ENCODE data around the gene LY6G6D.

The LY6G6D gene

DNA sequence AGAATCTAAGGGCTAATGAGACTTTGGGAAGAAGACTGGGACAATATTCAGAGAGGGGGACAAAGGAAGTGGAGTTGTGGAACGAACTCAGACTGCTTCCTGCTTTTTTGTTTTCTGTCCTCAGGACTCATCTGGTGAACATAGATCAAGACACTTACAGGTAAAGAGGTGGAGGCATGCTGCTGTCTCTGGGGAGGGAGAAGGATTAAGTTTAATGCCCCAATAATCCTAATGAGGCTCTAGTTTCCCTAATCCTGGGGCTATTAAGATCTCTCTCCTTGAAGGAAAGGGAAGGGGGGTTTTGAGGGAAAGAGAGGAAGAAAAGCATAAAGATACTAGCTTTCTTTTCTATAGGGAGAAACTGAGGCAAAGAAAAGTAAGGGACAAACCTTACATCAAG is 29.3 kb downstream of the LY6G6D start:
- TF ChIP-seq, protein P1, sequence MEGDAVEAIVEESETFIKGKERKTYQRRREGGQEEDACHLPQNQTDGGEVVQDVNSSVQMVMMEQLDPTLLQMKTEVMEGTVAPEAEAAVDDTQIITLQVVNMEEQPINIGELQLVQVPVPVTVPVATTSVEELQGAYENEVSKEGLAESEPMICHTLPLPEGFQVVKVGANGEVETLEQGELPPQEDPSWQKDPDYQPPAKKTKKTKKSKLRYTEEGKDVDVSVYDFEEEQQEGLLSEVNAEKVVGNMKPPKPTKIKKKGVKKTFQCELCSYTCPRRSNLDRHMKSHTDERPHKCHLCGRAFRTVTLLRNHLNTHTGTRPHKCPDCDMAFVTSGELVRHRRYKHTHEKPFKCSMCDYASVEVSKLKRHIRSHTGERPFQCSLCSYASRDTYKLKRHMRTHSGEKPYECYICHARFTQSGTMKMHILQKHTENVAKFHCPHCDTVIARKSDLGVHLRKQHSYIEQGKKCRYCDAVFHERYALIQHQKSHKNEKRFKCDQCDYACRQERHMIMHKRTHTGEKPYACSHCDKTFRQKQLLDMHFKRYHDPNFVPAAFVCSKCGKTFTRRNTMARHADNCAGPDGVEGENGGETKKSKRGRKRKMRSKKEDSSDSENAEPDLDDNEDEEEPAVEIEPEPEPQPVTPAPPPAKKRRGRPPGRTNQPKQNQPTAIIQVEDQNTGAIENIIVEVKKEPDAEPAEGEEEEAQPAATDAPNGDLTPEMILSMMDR (IDR thresholded peaks at IDR 0.05; ENCODE audit: insufficient read depth, missing control alignments): no peak
- peak; percentile 77 for DNase-seq (ENCODE audit: insufficient read length, low spot score)
- FAIRE-seq: no peak

DNA sequence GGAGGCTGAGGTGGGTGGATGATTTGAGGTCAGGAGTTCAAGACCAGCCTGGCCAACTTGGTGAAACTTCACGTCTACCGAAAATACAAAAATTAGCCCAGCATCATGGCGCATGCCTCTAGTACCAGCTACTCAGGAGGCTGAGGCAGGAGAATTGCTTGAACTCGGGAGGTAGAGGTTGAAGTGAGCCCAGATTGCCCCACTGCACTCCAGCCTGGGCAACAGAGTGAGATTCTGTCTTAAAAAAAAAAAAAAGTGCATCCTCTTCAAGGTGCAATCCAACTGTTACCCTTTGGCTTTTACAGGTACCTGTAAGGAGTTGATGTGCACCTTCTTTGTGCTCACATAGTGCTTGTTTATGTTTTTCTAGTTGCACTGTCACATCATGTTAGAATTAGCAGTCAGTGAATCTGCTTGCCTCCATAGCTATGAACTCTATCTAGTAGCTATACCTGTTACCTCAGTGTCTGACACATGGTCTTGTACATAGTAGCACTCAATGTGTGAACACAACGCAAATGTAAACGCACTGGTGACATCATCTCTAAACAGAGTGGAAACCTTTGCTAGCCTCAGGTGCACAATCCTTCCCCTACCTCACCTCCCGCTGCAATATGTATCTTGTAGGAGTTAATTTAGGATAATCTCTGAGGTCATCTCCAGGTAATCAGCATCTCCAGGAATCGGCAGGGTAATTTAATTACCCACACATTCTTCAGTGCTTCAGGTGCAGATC is 34.3 kb downstream of the LY6G6D start:
- no peak for FAIRE-seq
- TF ChIP-seq, protein P1 (IDR thresholded peaks at IDR 0.05; ENCODE audit: insufficient read depth, missing control alignments): no peak
- no peak for DNase-seq (ENCODE audit: insufficient read length, low spot score)

DNA sequence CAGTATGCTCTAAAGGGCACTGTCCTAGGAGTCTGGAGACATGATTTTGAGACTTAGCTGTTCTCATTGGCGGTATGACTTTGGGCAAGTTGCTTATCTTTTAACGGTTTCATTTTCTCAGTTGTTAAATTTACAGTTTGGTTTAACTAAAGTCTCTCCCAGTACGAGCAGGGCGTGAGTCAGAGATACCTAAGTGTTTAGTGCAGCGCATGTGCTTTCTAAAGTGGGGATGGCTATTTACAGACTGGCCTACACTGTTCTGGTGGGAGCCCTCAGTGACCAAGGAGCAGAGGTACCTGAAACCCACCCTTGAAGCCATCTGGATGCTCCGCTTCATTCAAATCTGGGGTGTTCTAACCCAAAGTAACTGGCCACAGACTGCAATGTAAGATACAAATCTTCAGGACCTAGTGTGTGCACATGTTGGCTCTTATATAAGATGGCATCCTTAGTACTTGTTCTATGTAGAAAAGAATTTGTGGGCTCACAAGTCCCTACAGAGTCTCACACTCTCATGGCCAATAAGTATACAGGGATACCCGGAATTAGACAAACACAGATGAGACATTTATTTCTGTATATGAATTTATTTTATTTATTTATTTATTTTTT is 35.4 kb downstream of the LY6G6D start:
- TF ChIP-seq, protein P1 (IDR thresholded peaks at IDR 0.05; ENCODE audit: insufficient read depth, missing control alignments): no peak
- no peak for FAIRE-seq
- no peak for DNase-seq (ENCODE audit: insufficient read length, low spot score)

- FAIRE-seq (no peak), DNase-seq (ENCODE audit: insufficient read length, low spot score) (no peak)
- TF ChIP-seq, protein P1 (IDR thresholded peaks at IDR 0.05; ENCODE audit: insufficient read depth, missing control alignments): no peak
Measured at GRCh38 chr6:31752739-31753319, 37.7 kb downstream of the LY6G6D start.

GRCh38 chr6:31758281-31758680 is 43.1 kb downstream of the LY6G6D start:
- TF ChIP-seq, protein P1 (IDR thresholded peaks at IDR 0.05; ENCODE audit: insufficient read depth, missing control alignments): no peak
- FAIRE-seq (no peak), DNase-seq (ENCODE audit: insufficient read length, low spot score) (no peak)

DNA sequence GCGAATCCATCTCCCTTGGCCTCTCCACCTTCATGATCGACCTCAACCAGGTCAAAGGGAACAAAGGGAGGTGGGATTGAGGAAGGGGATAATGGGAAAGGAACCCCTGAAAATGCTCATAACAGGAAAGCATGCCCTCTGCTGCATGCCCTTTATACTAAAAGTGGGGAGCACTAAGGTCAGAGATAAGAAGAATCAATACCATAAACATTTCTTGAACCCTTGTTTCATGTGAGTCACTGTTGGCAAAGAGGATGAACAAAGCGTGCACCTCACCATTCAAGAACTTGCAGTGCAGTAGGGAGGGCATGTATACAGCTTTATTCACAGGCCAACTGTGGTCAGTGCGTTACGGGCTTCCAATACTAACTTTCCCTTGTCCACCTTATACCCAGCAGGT is 45.6 kb downstream of the LY6G6D start:
- no peak for FAIRE-seq
- TF ChIP-seq, protein P1 (IDR thresholded peaks at IDR 0.05; ENCODE audit: insufficient read depth, missing control alignments): no peak
- DNase-seq (ENCODE audit: insufficient read length, low spot score): no peak

- DNase-seq (ENCODE audit: insufficient read length, low spot score) (no peak), FAIRE-seq (no peak)
- TF ChIP-seq, protein P1 (IDR thresholded peaks at IDR 0.05; ENCODE audit: insufficient read depth, missing control alignments): no peak
Measured at GRCh38 chr6:31761343-31761742, 46.2 kb downstream of the LY6G6D start.

Measured in D721Med (cell line).